WERI-Rb-1 (cell line): ENCODE measurements around the gene RAPGEF1.

Experiments used
- DNase-seq: peaks from one replicate; pipeline ENCODE4 v3.0.0-alpha.2; 2020
- H3K27ac ChIP-seq: fragments of 250-450 bp; sonication (Bioruptor Pico); 2 replicates; pipeline ENCODE4 v1.5.1; 2020; ENCODE audit warnings: mild to moderate bottlenecking, moderate library complexity
- H3K27me3 ChIP-seq: fragments of 250-450 bp; sonication (Bioruptor Pico); 2 replicates; pipeline ENCODE4 v1.5.1; 2021; ENCODE audit warnings: mild to moderate bottlenecking, low read depth, moderate library complexity; ENCODE audit not compliant: insufficient read depth, severe bottlenecking
- H3K36me3 ChIP-seq: fragments of 250-450 bp; sonication (Bioruptor Pico); 2 replicates; pipeline ENCODE4 v1.5.1; 2020; ENCODE audit warnings: mild to moderate bottlenecking, moderate library complexity
- H3K4me3 ChIP-seq: 2 replicates; pipeline ENCODE4 v1.5.1; 2011; ENCODE audit warnings: low read depth, mild to moderate bottlenecking, control low read depth, low read length
- H3K9me3 ChIP-seq: fragments of 250-450 bp; sonication (Bioruptor Pico); 2 replicates; pipeline ENCODE4 v1.5.1; 2021; ENCODE audit warnings: mild to moderate bottlenecking, moderate library complexity; ENCODE audit not compliant: severe bottlenecking
- CTCF ChIP-seq: IDR thresholded peaks from 2 replicates; pipeline ENCODE4 v1.5.1; 2011; ENCODE audit warnings: low read depth, mild to moderate bottlenecking, control low read depth, inconsistent platforms, low read length

The RAPGEF1 gene

GRCh38 chr9:131543141-131543540 is 196.7 kb downstream of the RAPGEF1 start:
- DNase-seq = no peak
- Histone ChIP-seq H3K27me3 (no peaks in the 10 kb centered on the region), H3K27ac (no peak overlapping the region), H3K9me3 (peaks cover 34% of the 10 kb centered on the region), H3K36me3 (no peaks in the 10 kb centered on the region), H3K4me3 (no peak overlapping the region)
- no peak for TF ChIP-seq CTCF

GRCh38 chr9:131539223-131539923 is 200.5 kb downstream of the RAPGEF1 start:
- H3K9me3 ChIP-seq = peaks cover 39% of the 10 kb centered on the region
- no peaks in the 10 kb centered on the region for H3K36me3 ChIP-seq
- H3K4me3 ChIP-seq = no peak overlapping the region
- no peak for DNase-seq
- H3K27me3 ChIP-seq = no peaks in the 10 kb centered on the region
- H3K27ac ChIP-seq = no peak overlapping the region
- TF ChIP-seq CTCF = no peak

GRCh38 chr9:131537946-131538345 is 201.9 kb downstream of the RAPGEF1 start:
- H3K4me3 ChIP-seq = no peak overlapping the region
- peaks cover 27% of the 10 kb centered on the region for H3K9me3 ChIP-seq
- H3K27me3 ChIP-seq = no peaks in the 10 kb centered on the region
- H3K36me3 ChIP-seq = no peaks in the 10 kb centered on the region
- DNase-seq = no peak
- H3K27ac ChIP-seq = no peak overlapping the region
- no peak for TF ChIP-seq CTCF

GRCh38 chr9:131534721-131535237 is 205.1 kb downstream of the RAPGEF1 start:
- Histone ChIP-seq H3K4me3 (no peak overlapping the region), H3K36me3 (peaks cover 11% of the 10 kb centered on the region), H3K9me3 (peaks cover 16% of the 10 kb centered on the region), H3K27me3 (no peaks in the 10 kb centered on the region), H3K27ac (no peak overlapping the region)
- DNase-seq = no peak
- TF ChIP-seq CTCF = no peak

GRCh38 chr9:131530920-131531832 is 208.7 kb downstream of the RAPGEF1 start, which contains the start of gene UCK1:
UCK1 (minus strand) TSS chr9:131531263; CDS start chr9:131531174, 89 bp downstream.
- H3K27ac ChIP-seq = peak within 1 kb of the TSS; percentile 96

More at GRCh38 chr9:131530920-131531832, 208.7 kb downstream of the RAPGEF1 start, which contains the start of gene UCK1:
- Histone ChIP-seq H3K4me3 (peak within 1 kb of the TSS; percentile 74), H3K9me3 (peaks cover 4% of the 10 kb centered on the region), H3K27me3 (no peaks in the 10 kb centered on the region), H3K36me3 (peaks cover 47% of the 10 kb centered on the region)
- DNase-seq = peak; percentile 87
- no peak for TF ChIP-seq CTCF
